ENCODE data around the gene SORCS2.
"Not testable (repeated sequence)": the region's sequence is repeated elsewhere in the genome, so short reads cannot be mapped to it uniquely, and the experiment has no call there.

SORCS2 gene

DNA sequence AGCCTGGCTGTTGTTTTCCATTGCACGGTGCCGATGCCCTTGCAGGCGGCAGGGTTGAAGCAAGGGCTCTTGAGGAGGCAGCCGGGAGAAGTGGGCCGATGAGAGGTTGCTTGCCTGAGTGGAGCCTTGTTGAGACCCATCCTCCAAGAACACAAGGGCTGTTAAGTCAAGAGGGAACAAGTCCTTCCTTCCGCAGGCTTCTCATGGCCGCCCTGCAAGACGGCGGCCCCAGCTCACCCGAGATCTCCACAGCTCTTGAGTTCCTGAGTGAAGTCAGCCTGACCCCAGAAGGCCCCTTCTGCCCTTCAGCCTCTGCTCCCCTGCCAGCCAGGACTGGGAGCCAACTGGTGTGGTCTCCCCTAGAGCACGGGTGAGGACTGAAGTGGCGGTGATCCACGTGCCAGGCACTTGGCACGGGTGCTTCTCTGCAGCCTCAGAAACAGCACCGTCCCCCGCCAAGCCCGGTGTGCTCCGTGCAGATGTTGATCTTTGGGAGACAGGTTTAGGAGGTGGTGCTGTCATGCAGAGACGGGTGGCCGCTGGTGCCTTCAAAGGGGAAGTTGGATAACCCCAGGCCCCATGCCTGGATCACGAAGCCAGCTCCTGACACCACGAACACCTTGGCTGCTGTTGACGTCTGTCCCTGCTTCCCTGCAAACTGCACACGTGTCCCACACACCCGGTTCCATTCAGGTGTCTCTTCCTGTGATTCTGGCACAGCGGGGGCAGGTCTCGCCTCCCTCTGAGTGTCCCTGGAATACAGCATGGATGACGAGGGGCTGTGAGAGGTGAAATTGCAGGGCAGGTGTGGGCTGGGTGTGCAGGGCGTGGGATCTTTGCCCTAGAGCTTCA is 406.8 kb downstream of the SORCS2 start:
- POLR2A ChIA-PET (ENCODE audit: low non-redundant PET): no interaction called here
- TF ChIP-seq, protein P1, sequence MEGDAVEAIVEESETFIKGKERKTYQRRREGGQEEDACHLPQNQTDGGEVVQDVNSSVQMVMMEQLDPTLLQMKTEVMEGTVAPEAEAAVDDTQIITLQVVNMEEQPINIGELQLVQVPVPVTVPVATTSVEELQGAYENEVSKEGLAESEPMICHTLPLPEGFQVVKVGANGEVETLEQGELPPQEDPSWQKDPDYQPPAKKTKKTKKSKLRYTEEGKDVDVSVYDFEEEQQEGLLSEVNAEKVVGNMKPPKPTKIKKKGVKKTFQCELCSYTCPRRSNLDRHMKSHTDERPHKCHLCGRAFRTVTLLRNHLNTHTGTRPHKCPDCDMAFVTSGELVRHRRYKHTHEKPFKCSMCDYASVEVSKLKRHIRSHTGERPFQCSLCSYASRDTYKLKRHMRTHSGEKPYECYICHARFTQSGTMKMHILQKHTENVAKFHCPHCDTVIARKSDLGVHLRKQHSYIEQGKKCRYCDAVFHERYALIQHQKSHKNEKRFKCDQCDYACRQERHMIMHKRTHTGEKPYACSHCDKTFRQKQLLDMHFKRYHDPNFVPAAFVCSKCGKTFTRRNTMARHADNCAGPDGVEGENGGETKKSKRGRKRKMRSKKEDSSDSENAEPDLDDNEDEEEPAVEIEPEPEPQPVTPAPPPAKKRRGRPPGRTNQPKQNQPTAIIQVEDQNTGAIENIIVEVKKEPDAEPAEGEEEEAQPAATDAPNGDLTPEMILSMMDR (conservative IDR thresholded peaks at IDR 0.05; ENCODE audit: low read depth): no peak
- CTCF ChIA-PET: no interaction called here
- DNase-seq (ENCODE audit: low spot score): no peak
- no peak overlapping the region for H3K27ac ChIP-seq

DNA sequence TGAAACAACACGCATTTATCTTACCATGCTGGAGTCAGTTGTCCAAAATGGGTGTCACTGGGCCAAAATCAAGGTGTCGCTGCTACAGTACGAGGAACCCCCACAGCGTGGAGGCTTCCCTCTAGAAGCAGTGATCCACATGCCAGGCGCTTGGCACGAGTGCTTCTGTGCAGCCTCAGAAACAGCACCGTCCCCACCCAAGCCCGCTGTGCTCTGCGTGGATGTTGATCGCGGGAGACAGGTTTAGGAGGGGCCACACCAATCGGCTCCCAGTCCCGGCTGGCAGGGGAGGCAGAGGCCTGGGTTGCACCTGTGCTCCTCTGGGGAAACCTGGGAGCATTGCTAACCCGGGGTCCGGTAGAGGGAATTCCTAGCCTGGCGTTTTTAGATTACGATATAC is 407.9 kb downstream of the SORCS2 start:
- H3K27ac ChIP-seq: peak overlapping the region; percentile 28; the same call in 1 of the 2 replicates
- TF ChIP-seq, protein P1 (conservative IDR thresholded peaks at IDR 0.05; ENCODE audit: low read depth): no peak
- ChIA-PET CTCF (no interaction called here), POLR2A (ENCODE audit: low non-redundant PET) (no interaction called here)
- DNase-seq (ENCODE audit: low spot score): no peak

DNA sequence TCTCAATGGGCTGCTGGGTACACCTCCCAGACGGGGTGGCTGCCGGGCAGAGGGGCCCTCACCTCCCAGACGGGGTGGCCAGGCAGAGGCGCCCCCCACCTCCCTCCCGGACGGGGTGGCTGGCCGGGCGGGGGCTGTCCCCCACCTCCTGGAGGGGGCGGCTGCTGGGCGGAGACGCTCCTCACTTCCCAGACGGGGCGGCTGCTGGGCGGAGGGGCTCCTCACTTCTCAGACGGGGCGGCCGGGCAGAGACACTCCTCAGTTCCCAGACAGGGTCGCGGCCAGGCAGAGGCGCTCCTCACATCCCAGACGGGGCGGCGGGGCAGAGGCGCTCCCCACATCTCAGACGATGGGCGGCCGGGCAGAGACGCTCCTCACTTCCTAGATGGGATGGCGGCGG is 409.8 kb downstream of the SORCS2 start:
- POLR2A ChIA-PET (ENCODE audit: low non-redundant PET); CTCF ChIA-PET; H3K27ac ChIP-seq; DNase-seq (ENCODE audit: low spot score): not testable (repeated sequence)

DNA sequence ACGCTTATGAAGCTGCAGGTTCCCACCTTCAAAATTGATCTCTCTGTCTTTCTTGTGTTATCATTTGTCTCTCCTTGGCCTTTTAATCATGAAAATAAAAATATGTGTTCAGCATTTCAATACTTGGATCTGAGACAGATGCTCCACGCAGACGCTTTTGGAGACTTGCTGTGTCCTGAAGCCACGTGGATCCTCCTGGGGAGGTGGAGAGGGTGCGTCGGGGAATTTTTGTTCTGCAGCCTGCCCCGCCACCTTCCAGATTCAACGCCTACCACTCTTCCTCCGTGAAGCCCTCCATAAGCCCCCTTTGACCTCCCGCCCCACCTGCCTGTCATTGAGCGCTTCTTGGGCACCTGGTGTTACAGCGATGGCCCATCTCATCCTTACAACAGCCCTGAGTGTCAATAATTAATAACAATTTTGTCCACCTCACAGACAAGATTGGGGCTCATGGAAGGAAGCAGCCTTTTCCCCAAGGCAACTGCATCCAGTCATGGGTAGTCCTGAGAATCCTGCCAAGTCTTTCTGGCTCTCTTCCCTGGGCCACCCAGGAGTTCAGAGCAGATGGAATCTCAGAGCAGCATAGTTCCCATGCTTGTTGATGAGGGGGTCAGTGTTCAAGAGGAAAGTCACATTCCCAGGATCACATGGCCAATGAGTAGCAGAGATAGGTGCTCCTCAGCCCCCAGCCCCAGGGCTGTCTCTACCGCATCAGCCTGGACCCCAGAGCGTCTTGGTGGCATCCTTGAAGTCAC is 415.0 kb downstream of the SORCS2 start:
- ChIA-PET CTCF (no interaction called here), POLR2A (ENCODE audit: low non-redundant PET) (no interaction called here)
- no peak for DNase-seq (ENCODE audit: low spot score)
- TF ChIP-seq, protein P1 (conservative IDR thresholded peaks at IDR 0.05; ENCODE audit: low read depth): no peak
- no peak overlapping the region for H3K27ac ChIP-seq

DNA sequence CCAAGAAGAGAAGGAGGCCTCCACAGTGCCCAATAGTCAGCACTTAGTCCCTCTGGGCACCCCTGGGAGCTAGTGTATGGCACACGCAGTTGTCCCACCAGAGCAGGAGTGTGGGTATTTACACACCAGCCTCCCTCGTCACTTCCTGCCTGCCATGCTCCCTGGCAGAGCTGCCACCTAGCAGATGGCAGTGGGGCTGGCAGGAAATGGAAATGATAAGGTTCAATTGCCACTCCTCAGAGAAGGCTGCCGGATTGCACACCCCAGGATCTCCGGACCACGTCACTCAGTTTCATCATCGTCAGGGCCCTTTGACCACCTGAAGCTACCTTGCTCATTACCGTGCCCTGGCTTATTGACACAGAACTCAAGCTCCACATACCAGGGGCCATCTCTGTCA is 415.7 kb downstream of the SORCS2 start:
- TF ChIP-seq, protein P1 (conservative IDR thresholded peaks at IDR 0.05; ENCODE audit: low read depth): no peak
- ChIA-PET POLR2A (ENCODE audit: low non-redundant PET) (no interaction called here), CTCF (no interaction called here)
- DNase-seq (ENCODE audit: low spot score): no peak
- H3K27ac ChIP-seq: no peak overlapping the region

DNA sequence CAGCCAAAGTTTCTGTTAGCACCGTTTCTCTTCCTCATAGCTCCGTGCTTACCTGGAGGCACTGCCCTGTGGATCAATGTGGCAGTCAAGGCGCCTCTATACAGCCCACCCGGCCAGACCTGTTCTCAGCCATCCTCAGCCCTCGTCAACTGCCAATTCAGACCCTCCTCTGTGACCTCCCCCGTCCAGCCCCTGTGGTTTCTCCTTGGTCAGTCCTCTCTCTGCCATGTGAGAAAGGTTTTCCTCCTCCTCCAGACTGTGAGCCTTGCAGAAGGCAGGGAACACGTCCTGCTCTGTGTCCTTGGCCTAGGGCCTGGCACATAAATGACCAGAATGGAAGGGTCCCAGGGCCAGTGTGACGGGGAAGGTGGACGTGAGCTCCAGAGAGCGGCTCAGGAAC is 417.0 kb downstream of the SORCS2 start:
- H3K27ac ChIP-seq: no peak overlapping the region
- TF ChIP-seq, protein P1 (conservative IDR thresholded peaks at IDR 0.05; ENCODE audit: low read depth): no peak
- no peak for DNase-seq (ENCODE audit: low spot score)
- CTCF ChIA-PET: no interaction called here
- POLR2A ChIA-PET (ENCODE audit: low non-redundant PET): no interaction called here

Data from RWPE1 (cell line).